ENCODE measurements around the gene NTN3. TPM values are rescaled to one million over a fixed set of nuclear protein-coding genes. Genes with fewer than 3 reads are reported as not detected.

The NTN3 gene
- total RNA-seq, 1 donor from 2014 or later = 0.36 TPM

- intact Hi-C loops (cut with DNase I) = no loop called here
- DNase-seq (ENCODE audit: low spot score) (no peak), ATAC-seq (no peak)
These were observed 16.9 kb downstream of the NTN3 start for GRCh38 chr16:2487903-2488531.

GRCh38 chr16:2489581-2489980 lies 18.5 kb downstream of the NTN3 start:
- ATAC-seq = no peak
- intact Hi-C loops (cut with DNase I) = no loop called here

GRCh38 chr16:2490190-2491105 lies 19.4 kb downstream of the NTN3 start:
- intact Hi-C loops (cut with DNase I) = no loop called here
- DNase-seq (ENCODE audit: low spot score) = no peak
- ATAC-seq = no peak

More at GRCh38 chr16:2489581-2489980, 18.5 kb downstream of the NTN3 start:
- no peak for DNase-seq (ENCODE audit: low spot score)

GRCh38 chr16:2492292-2492691 lies 21.2 kb downstream of the NTN3 start:
- DNase-seq (ENCODE audit: low spot score) (no peak), ATAC-seq (no peak)
- intact Hi-C loops (cut with DNase I) = no loop called here

GRCh38 chr16:2493605-2494004 lies 22.5 kb downstream of the NTN3 start:
- ATAC-seq = peak; percentile 40
- intact Hi-C loops (cut with DNase I) = no loop called here
- no peak for DNase-seq (ENCODE audit: low spot score)

- intact Hi-C loops (cut with DNase I) = no loop called here
- ATAC-seq (no peak), DNase-seq (ENCODE audit: low spot score) (no peak)
These were observed 23.5 kb downstream of the NTN3 start for GRCh38 chr16:2494616-2495015.

- intact Hi-C loops (cut with DNase I) = no loop called here
- ATAC-seq (no peak), DNase-seq (ENCODE audit: low spot score) (no peak)
These were observed 23.9 kb downstream of the NTN3 start for GRCh38 chr16:2495041-2495440.

- no peak for DNase-seq (ENCODE audit: low spot score)
- intact Hi-C loops (cut with DNase I) = no loop called here
- ATAC-seq = no peak
These were observed 25.4 kb downstream of the NTN3 start for GRCh38 chr16:2496223-2497115.

GRCh38 chr16:2497116-2497630 lies 26.1 kb downstream of the NTN3 start:
- DNase-seq (ENCODE audit: low spot score) = no peak
- ATAC-seq = no peak
- intact Hi-C loops (cut with DNase I) = no loop called here

GRCh38 chr16:2497695-2498484 lies 26.8 kb downstream of the NTN3 start:
- DNase-seq (ENCODE audit: low spot score) = no peak
- intact Hi-C loops (cut with DNase I) = no loop called here

GRCh38 chr16:2498531-2499253 lies 27.6 kb downstream of the NTN3 start:
- ATAC-seq (no peak), DNase-seq (ENCODE audit: low spot score) (no peak)
- intact Hi-C loops (cut with DNase I) = no loop called here

More at GRCh38 chr16:2497695-2498484, 26.8 kb downstream of the NTN3 start:
- no peak for ATAC-seq

- intact Hi-C loops (cut with DNase I) = no loop called here
- DNase-seq (ENCODE audit: low spot score) = no peak
- no peak for ATAC-seq
These were observed 28.4 kb downstream of the NTN3 start for GRCh38 chr16:2499454-2499853.

GRCh38 chr16:2499890-2500429 lies 28.9 kb downstream of the NTN3 start:
- DNase-seq (ENCODE audit: low spot score) (no peak), ATAC-seq (no peak)
- intact Hi-C loops (cut with DNase I) = loop anchor here (5.0 kb wide), 1 partner anchor 158 kb away; the partner anchor contains the start of gene ABCA3

- DNase-seq (ENCODE audit: low spot score) (no peak), ATAC-seq (no peak)
- intact Hi-C loops (cut with DNase I) = loop anchor here (5.0 kb wide), 1 partner anchor 158 kb away; the partner anchor contains the start of gene ABCA3
These were observed 29.4 kb downstream of the NTN3 start for GRCh38 chr16:2500430-2500917.

- intact Hi-C loops (cut with DNase I) = loop anchor here (5.0 kb wide), 1 partner anchor 159 kb away; the partner anchor contains the start of gene ABCA3
- ATAC-seq (peak; percentile 92), DNase-seq (ENCODE audit: low spot score) (peak; percentile 92)
These were observed 30.0 kb downstream of the NTN3 start for GRCh38 chr16:2500918-2501750.

Data from sciatic nerve (tissue), 2 donors.